ENCODE measurements around the gene RNF224. TPM values are rescaled to one million over a fixed set of nuclear protein-coding genes. Genes with fewer than 3 reads are reported as not detected.

The RNF224 gene
- total RNA-seq, 1 donor from 2014 or later, result not detected

- Histone ChIP-seq H3K36me3 (ENCODE audit: control insufficient read depth in 3 of 3, insufficient read depth in 3 of 3, low read length in 3 of 3) (no peaks in the 10 kb centered on the region), H3K27ac (ENCODE audit: low read depth, low read length) (no peak overlapping the region), H3K4me3 (ENCODE audit: low read length in 3 of 3) (no peak overlapping the region), H3K9me3 (ENCODE audit: control insufficient read depth in 3 of 3, low read length in 3 of 3) (no peaks in the 10 kb centered on the region), H3K4me1 (ENCODE audit: control insufficient read depth in 3 of 3, insufficient read depth in 3 of 3, low read length in 3 of 3) (peaks cover 11 to 24% (median 12%) of the 10 kb centered on the region in 3 donors), H3K9ac (ENCODE audit: low read depth in 1 of 3, low read length in 3 of 3) (peak overlapping the region in 1 of 3 donors; percentile 50), H3K27me3 (ENCODE audit: control insufficient read depth in 3 of 3, insufficient read depth in 3 of 3, low read length in 3 of 3) (peaks cover 45 to 48% (median 46%) of the 10 kb centered on the region in 3 donors)
These were observed 806 bp upstream of the RNF224 start for GRCh38 chr9:137226338-137227053.

- Histone ChIP-seq H3K27me3 (ENCODE audit: control insufficient read depth in 3 of 3, insufficient read depth in 3 of 3, low read length in 3 of 3) (peaks cover 48 to 57% (median 54%) of the 10 kb centered on the region in 3 donors), H3K9me3 (ENCODE audit: control insufficient read depth in 3 of 3, low read length in 3 of 3) (no peaks in the 10 kb centered on the region), H3K9ac (ENCODE audit: low read depth in 1 of 3, low read length in 3 of 3) (no peak overlapping the region), H3K36me3 (ENCODE audit: control insufficient read depth in 3 of 3, insufficient read depth in 3 of 3, low read length in 3 of 3) (no peaks in the 10 kb centered on the region), H3K27ac (ENCODE audit: low read depth, low read length) (no peak overlapping the region), H3K4me3 (ENCODE audit: low read length in 3 of 3) (no peak overlapping the region), H3K4me1 (ENCODE audit: control insufficient read depth in 3 of 3, insufficient read depth in 3 of 3, low read length in 3 of 3) (peaks cover 6 to 19% (median 7%) of the 10 kb centered on the region in 3 donors)
These were observed 677 bp downstream of the RNF224 start for GRCh38 chr9:137227853-137228505.

GRCh38 chr9:137228506-137228967, 1.2 kb downstream of the RNF224 start:
- no peaks in the 10 kb centered on the region for H3K36me3 ChIP-seq (ENCODE audit: control insufficient read depth in 3 of 3, insufficient read depth in 3 of 3, low read length in 3 of 3)
- H3K4me3 ChIP-seq (ENCODE audit: low read length in 3 of 3), result no peak overlapping the region
- no peak overlapping the region for H3K9ac ChIP-seq (ENCODE audit: low read depth in 1 of 3, low read length in 3 of 3)
- peaks cover 5 to 17% (median 6%) of the 10 kb centered on the region in 3 donors for H3K4me1 ChIP-seq (ENCODE audit: control insufficient read depth in 3 of 3, insufficient read depth in 3 of 3, low read length in 3 of 3)
- no peak overlapping the region for H3K27ac ChIP-seq (ENCODE audit: low read depth, low read length)
- H3K9me3 ChIP-seq (ENCODE audit: control insufficient read depth in 3 of 3, low read length in 3 of 3), result no peaks in the 10 kb centered on the region
- peaks cover 48 to 59% (median 57%) of the 10 kb centered on the region in 3 donors for H3K27me3 ChIP-seq (ENCODE audit: control insufficient read depth in 3 of 3, insufficient read depth in 3 of 3, low read length in 3 of 3)

GRCh38 chr9:137228968-137229896, 1.9 kb downstream of the RNF224 start:
- Histone ChIP-seq H3K9ac (ENCODE audit: low read depth in 1 of 3, low read length in 3 of 3) (no peak overlapping the region), H3K9me3 (ENCODE audit: control insufficient read depth in 3 of 3, low read length in 3 of 3) (no peaks in the 10 kb centered on the region), H3K27me3 (ENCODE audit: control insufficient read depth in 3 of 3, insufficient read depth in 3 of 3, low read length in 3 of 3) (peaks cover 48 to 62% (median 60%) of the 10 kb centered on the region in 3 donors), H3K4me3 (ENCODE audit: low read length in 3 of 3) (no peak overlapping the region), H3K4me1 (ENCODE audit: control insufficient read depth in 3 of 3, insufficient read depth in 3 of 3, low read length in 3 of 3) (peaks cover 0 to 13% (median under 1%) of the 10 kb centered on the region in 3 donors), H3K36me3 (ENCODE audit: control insufficient read depth in 3 of 3, insufficient read depth in 3 of 3, low read length in 3 of 3) (no peaks in the 10 kb centered on the region), H3K27ac (ENCODE audit: low read depth, low read length) (no peak overlapping the region)

GRCh38 chr9:137229903-137230704, 2.8 kb downstream of the RNF224 start:
- no peaks in the 10 kb centered on the region for H3K9me3 ChIP-seq (ENCODE audit: control insufficient read depth in 3 of 3, low read length in 3 of 3)
- H3K4me3 ChIP-seq (ENCODE audit: low read length in 3 of 3), result no peak overlapping the region
- H3K27ac ChIP-seq (ENCODE audit: low read depth, low read length), result no peak overlapping the region
- H3K9ac ChIP-seq (ENCODE audit: low read depth in 1 of 3, low read length in 3 of 3), result no peak overlapping the region
- H3K27me3 ChIP-seq (ENCODE audit: control insufficient read depth in 3 of 3, insufficient read depth in 3 of 3, low read length in 3 of 3), result peaks cover 48 to 68% (median 67%) of the 10 kb centered on the region in 3 donors
- H3K36me3 ChIP-seq (ENCODE audit: control insufficient read depth in 3 of 3, insufficient read depth in 3 of 3, low read length in 3 of 3), result no peaks in the 10 kb centered on the region
- H3K4me1 ChIP-seq (ENCODE audit: control insufficient read depth in 3 of 3, insufficient read depth in 3 of 3, low read length in 3 of 3), result peaks cover 0 to 8% (median 0%) of the 10 kb centered on the region in 3 donors

GRCh38 chr9:137230705-137231371, 3.5 kb downstream of the RNF224 start, which contains the start of gene SLC34A3:
Gene SLC34A3, plus strand, starts transcription at chr9:137230901. Its CDS starts 802 bp downstream, at chr9:137231703.
- no peak within 1 kb of the TSS for H3K4me3 ChIP-seq (ENCODE audit: low read length in 3 of 3)
- no peak within 1 kb of the TSS for H3K27ac ChIP-seq (ENCODE audit: low read depth, low read length)
- no peaks in the 10 kb centered on the region for H3K36me3 ChIP-seq (ENCODE audit: control insufficient read depth in 3 of 3, insufficient read depth in 3 of 3, low read length in 3 of 3)
- no peaks in the 10 kb centered on the region for H3K9me3 ChIP-seq (ENCODE audit: control insufficient read depth in 3 of 3, low read length in 3 of 3)
- peaks cover under 1 to 15% (median 3%) of the 10 kb centered on the region in 3 donors for H3K4me1 ChIP-seq (ENCODE audit: control insufficient read depth in 3 of 3, insufficient read depth in 3 of 3, low read length in 3 of 3)
- no peak within 1 kb of the TSS for H3K9ac ChIP-seq (ENCODE audit: low read depth in 1 of 3, low read length in 3 of 3)
- H3K27me3 ChIP-seq (ENCODE audit: control insufficient read depth in 3 of 3, insufficient read depth in 3 of 3, low read length in 3 of 3), result peaks cover 48 to 71% (median 67%) of the 10 kb centered on the region in 3 donors

GRCh38 chr9:137231372-137232039, 4.2 kb downstream of the RNF224 start:
- H3K4me3 ChIP-seq (ENCODE audit: low read length in 3 of 3), result no peak overlapping the region
- no peak overlapping the region for H3K27ac ChIP-seq (ENCODE audit: low read depth, low read length)
- no peaks in the 10 kb centered on the region for H3K36me3 ChIP-seq (ENCODE audit: control insufficient read depth in 3 of 3, insufficient read depth in 3 of 3, low read length in 3 of 3)
- peaks cover 44 to 65% (median 63%) of the 10 kb centered on the region in 3 donors for H3K27me3 ChIP-seq (ENCODE audit: control insufficient read depth in 3 of 3, insufficient read depth in 3 of 3, low read length in 3 of 3)
- H3K4me1 ChIP-seq (ENCODE audit: control insufficient read depth in 3 of 3, insufficient read depth in 3 of 3, low read length in 3 of 3), result peaks cover 6 to 21% (median 10%) of the 10 kb centered on the region in 3 donors
- no peak overlapping the region for H3K9ac ChIP-seq (ENCODE audit: low read depth in 1 of 3, low read length in 3 of 3)
- no peaks in the 10 kb centered on the region for H3K9me3 ChIP-seq (ENCODE audit: control insufficient read depth in 3 of 3, low read length in 3 of 3)

- Histone ChIP-seq H3K9ac (ENCODE audit: low read depth in 1 of 3, low read length in 3 of 3) (no peak overlapping the region), H3K4me3 (ENCODE audit: low read length in 3 of 3) (no peak overlapping the region), H3K27ac (ENCODE audit: low read depth, low read length) (no peak overlapping the region), H3K36me3 (ENCODE audit: control insufficient read depth in 3 of 3, insufficient read depth in 3 of 3, low read length in 3 of 3) (no peaks in the 10 kb centered on the region), H3K4me1 (ENCODE audit: control insufficient read depth in 3 of 3, insufficient read depth in 3 of 3, low read length in 3 of 3) (peaks cover 12 to 25% (median 16%) of the 10 kb centered on the region in 3 donors), H3K9me3 (ENCODE audit: control insufficient read depth in 3 of 3, low read length in 3 of 3) (no peaks in the 10 kb centered on the region), H3K27me3 (ENCODE audit: control insufficient read depth in 3 of 3, insufficient read depth in 3 of 3, low read length in 3 of 3) (peaks cover 38 to 60% (median 59%) of the 10 kb centered on the region in 3 donors)
These were observed 4.8 kb downstream of the RNF224 start for GRCh38 chr9:137232101-137232500.

All from skeletal muscle tissue (tissue), 4 donors.